ENCODE data around the gene TMEM191C.
"Not testable (repeated sequence)": the region's sequence is repeated elsewhere in the genome, so short reads cannot be mapped to it uniquely, and the experiment has no call there.

TMEM191C gene

GRCh38 chr22:21446128-21446826 lies 20.9 kb upstream of the TMEM191C start:
- no peak for DNase-seq (ENCODE audit: low spot score)

GRCh38 chr22:21446827-21447690 lies 20.1 kb upstream of the TMEM191C start:
- DNase-seq (ENCODE audit: low spot score): no peak

- DNase-seq (ENCODE audit: low spot score): no peak
These were observed 19.3 kb upstream of the TMEM191C start for GRCh38 chr22:21447694-21448402.

GRCh38 chr22:21448627-21449416 lies 18.4 kb upstream of the TMEM191C start:
- no peak for DNase-seq (ENCODE audit: low spot score)

- DNase-seq (ENCODE audit: low spot score): no peak
These were observed 17.5 kb upstream of the TMEM191C start for GRCh38 chr22:21449531-21450319.

- DNase-seq (ENCODE audit: low spot score): no peak
These were observed 16.8 kb upstream of the TMEM191C start for GRCh38 chr22:21450320-21450831.

GRCh38 chr22:21450858-21451353 lies 16.3 kb upstream of the TMEM191C start:
- no peak for DNase-seq (ENCODE audit: low spot score)

- DNase-seq (ENCODE audit: low spot score): no peak
These were observed 15.4 kb upstream of the TMEM191C start for GRCh38 chr22:21451545-21452520.

- DNase-seq (ENCODE audit: low spot score): not testable (repeated sequence)
These were observed 14.5 kb upstream of the TMEM191C start for GRCh38 chr22:21452666-21453065.

- not testable (repeated sequence) for DNase-seq (ENCODE audit: low spot score)
These were observed 12.2 kb upstream of the TMEM191C start for GRCh38 chr22:21454998-21455333.

GRCh38 chr22:21455334-21456089 lies 11.7 kb upstream of the TMEM191C start:
- no peak for DNase-seq (ENCODE audit: low spot score)

- DNase-seq (ENCODE audit: low spot score): no peak
These were observed 10.0 kb upstream of the TMEM191C start for GRCh38 chr22:21457023-21457787.

GRCh38 chr22:21462672-21463071 lies 4.5 kb upstream of the TMEM191C start:
- DNase-seq (ENCODE audit: low spot score): not testable (repeated sequence)

GRCh38 chr22:21468194-21469096 lies 1.3 kb downstream of the TMEM191C start:
- DNase-seq (ENCODE audit: low spot score): not testable (repeated sequence)

- not testable (repeated sequence) for DNase-seq (ENCODE audit: low spot score)
These were observed 2.2 kb downstream of the TMEM191C start for GRCh38 chr22:21469097-21469994.

GRCh38 chr22:21472984-21473383 lies 5.8 kb downstream of the TMEM191C start:
- not testable (repeated sequence) for DNase-seq (ENCODE audit: low spot score)

Measured in AG08395 (cell line).